Nephron (organoid): ENCODE measurements around the gene LYVE1.

ENCODE experiments used
- H3K27ac Mint-ChIP-seq, 3 experiments: 2 replicates each; pipeline ENCODE4 v1.8.0; 2020; ENCODE audit warnings: mixed read lengths in 3 of 3, mild to moderate bottlenecking in 2 of 3, moderate library complexity in 1 of 3
- H3K27me3 Mint-ChIP-seq: 2 replicates; pipeline ENCODE4 v1.8.0; 2021; ENCODE audit warnings: low read depth, mild to moderate bottlenecking, moderate library complexity, mixed read lengths
- H3K36me3 Mint-ChIP-seq: 2 replicates; pipeline ENCODE4 v1.8.0; 2020; ENCODE audit warnings: low read depth, mixed read lengths
- H3K4me1 Mint-ChIP-seq: 2 replicates; pipeline ENCODE4 v1.8.0; 2020; ENCODE audit warnings: mixed read lengths
- H3K4me3 Mint-ChIP-seq, 3 experiments: 2 replicates each; pipeline ENCODE4 v1.8.0; 2020; ENCODE audit warnings: mild to moderate bottlenecking in 3 of 3, mixed read lengths in 3 of 3, moderate library complexity in 2 of 3
- H3K9me3 Mint-ChIP-seq: 2 replicates; pipeline ENCODE4 v1.8.0; 2020; ENCODE audit warnings: mixed read lengths
- TF ChIP-seq, protein P1 (sequence below), 3 experiments: fragments of 200-600 bp; sonication (generic); IDR thresholded peaks; one replicate each; pipeline ENCODE4 v1.5.0; 2021; ENCODE audit warnings: antibody characterized with exemption in 3 of 3; ENCODE audit not compliant: unreplicated experiment in 3 of 3

Gene LYVE1

DNA sequence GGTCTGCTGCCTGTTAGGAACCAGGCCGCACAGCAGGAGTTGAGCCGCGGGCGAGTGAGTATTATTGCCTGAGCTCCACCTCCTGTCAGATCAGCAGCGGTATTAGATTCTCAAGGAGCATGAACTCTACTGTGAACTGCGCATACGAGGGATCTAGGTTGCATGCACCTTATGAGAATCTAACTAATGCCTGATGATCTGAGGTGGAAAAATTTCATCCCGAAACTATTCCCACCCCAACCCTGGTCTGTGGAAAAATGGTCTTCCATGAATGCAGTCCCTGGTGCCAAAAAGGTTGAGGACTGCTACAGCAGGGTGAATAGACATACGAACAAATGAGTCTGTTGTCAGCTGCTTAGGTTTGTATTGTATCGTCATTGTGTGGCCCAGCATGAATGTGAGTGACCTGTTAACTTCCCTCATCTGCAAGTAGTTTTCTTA lies 57.3 kb downstream of the LYVE1 start:
- TF ChIP-seq, protein P1, sequence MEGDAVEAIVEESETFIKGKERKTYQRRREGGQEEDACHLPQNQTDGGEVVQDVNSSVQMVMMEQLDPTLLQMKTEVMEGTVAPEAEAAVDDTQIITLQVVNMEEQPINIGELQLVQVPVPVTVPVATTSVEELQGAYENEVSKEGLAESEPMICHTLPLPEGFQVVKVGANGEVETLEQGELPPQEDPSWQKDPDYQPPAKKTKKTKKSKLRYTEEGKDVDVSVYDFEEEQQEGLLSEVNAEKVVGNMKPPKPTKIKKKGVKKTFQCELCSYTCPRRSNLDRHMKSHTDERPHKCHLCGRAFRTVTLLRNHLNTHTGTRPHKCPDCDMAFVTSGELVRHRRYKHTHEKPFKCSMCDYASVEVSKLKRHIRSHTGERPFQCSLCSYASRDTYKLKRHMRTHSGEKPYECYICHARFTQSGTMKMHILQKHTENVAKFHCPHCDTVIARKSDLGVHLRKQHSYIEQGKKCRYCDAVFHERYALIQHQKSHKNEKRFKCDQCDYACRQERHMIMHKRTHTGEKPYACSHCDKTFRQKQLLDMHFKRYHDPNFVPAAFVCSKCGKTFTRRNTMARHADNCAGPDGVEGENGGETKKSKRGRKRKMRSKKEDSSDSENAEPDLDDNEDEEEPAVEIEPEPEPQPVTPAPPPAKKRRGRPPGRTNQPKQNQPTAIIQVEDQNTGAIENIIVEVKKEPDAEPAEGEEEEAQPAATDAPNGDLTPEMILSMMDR (IDR thresholded peaks at IDR 0.05; ENCODE audit: unreplicated experiment in 3 of 3), result no peak
- Mint-ChIP-seq H3K9me3 (no peaks in the 10 kb centered on the region), H3K36me3 (peaks cover 8% of the 10 kb centered on the region), H3K4me1 (no peaks in the 10 kb centered on the region), H3K27me3 (no peaks in the 10 kb centered on the region), H3K27ac (no peak overlapping the region), H3K4me3 (no peak overlapping the region)
